CD14-positive monocyte (primary cell): ENCODE measurements around the gene ZFP62. TPM values are rescaled to one million over a fixed set of nuclear protein-coding genes. Genes with fewer than 3 reads are reported as not detected.

Source experiments
- DNase-seq, 3 donors: peaks; one replicate each; pipeline ENCODE4 v3.0.0-alpha.2; 2011 to 2022
- H2AFZ ChIP-seq: 2 replicates; pipeline ENCODE4 v1.6.0; 2012; ENCODE audit warnings: mild to moderate bottlenecking, low read depth, low read length, inconsistent platforms; ENCODE audit not compliant: insufficient read depth, poor library complexity, severe bottlenecking
- H3K27ac ChIP-seq, 2 donors: 1 replicate in 1 of 2; 2 replicates in 1 of 2; pipeline ENCODE4 v1.5.1; 2012 to 2013; ENCODE audit warnings: low read length in 2 of 2, control low read depth in 1 of 2, inconsistent platforms in 1 of 2, low read depth in 1 of 2, mild to moderate bottlenecking in 1 of 2
- H3K27me3 ChIP-seq, 2 donors: one replicate each; pipeline versions ENCODE4 v1.6.0 to v1.6.1; 2011 to 2013; ENCODE audit warnings: low read length in 2 of 2; ENCODE audit not compliant: control insufficient read depth in 2 of 2, insufficient read depth in 2 of 2
- H3K36me3 ChIP-seq, 2 donors: replicated peaks in 1 of 2; 1 replicate in 1 of 2; 2 replicates in 1 of 2; pipeline versions ENCODE4 v1.5.1 to v1.6.1; 2012 to 2013; ENCODE audit warnings: low read length in 2 of 2, control low read depth in 1 of 2, inconsistent platforms in 1 of 2, mild to moderate bottlenecking in 1 of 2; ENCODE audit not compliant: insufficient read depth in 2 of 2, control insufficient read depth in 1 of 2
- H3K4me1 ChIP-seq, 2 donors: 1 replicate in 1 of 2; 2 replicates in 1 of 2; pipeline versions ENCODE4 v1.5.1 to v1.6.1; 2012 to 2013; ENCODE audit warnings: low read length in 2 of 2, control low read depth in 1 of 2, inconsistent platforms in 1 of 2, mild to moderate bottlenecking in 1 of 2, moderate library complexity in 1 of 2; ENCODE audit not compliant: insufficient read depth in 2 of 2, control insufficient read depth in 1 of 2
- H3K4me2 ChIP-seq: replicated peaks from 2 replicates; pipeline ENCODE3; 2012; ENCODE audit warnings: low read length, moderate library complexity, mild to moderate bottlenecking; ENCODE audit not compliant: poor library complexity, severe bottlenecking; ENCODE audit errors: extremely low read depth
- H3K4me3 ChIP-seq, 3 experiments: fragments of 200-600 bp in 1 of 3; sonication (generic) in 1 of 3; replicated peaks in 1 of 3; 1 replicate in 2 of 3; 2 replicates in 1 of 3; pipeline ENCODE4 v1.5.1; 2011 to 2013; ENCODE audit warnings: low read length in 3 of 3, mild to moderate bottlenecking in 3 of 3, control low read depth in 2 of 3, low read depth in 2 of 3, inconsistent platforms in 1 of 3, moderate library complexity in 1 of 3
- H3K79me2 ChIP-seq: 2 replicates; pipeline ENCODE4 v1.6.0; 2012; ENCODE audit warnings: mild to moderate bottlenecking, control low read depth, inconsistent platforms, low read length, moderate library complexity; ENCODE audit not compliant: insufficient read depth
- H3K9ac ChIP-seq: 2 replicates; pipeline ENCODE4 v1.6.0; 2017; ENCODE audit warnings: low read length, mild to moderate bottlenecking; ENCODE audit not compliant: insufficient read depth, poor library complexity, severe bottlenecking
- H3K9me3 ChIP-seq, 2 donors: replicated peaks in 1 of 2; 1 replicate in 1 of 2; 2 replicates in 1 of 2; pipeline versions ENCODE4 v1.5.1 to v1.6.1; 2012 to 2013; ENCODE audit warnings: low read length in 2 of 2, control low read depth in 1 of 2; ENCODE audit not compliant: control insufficient read depth in 1 of 2, insufficient read depth in 1 of 2
- H4K20me1 ChIP-seq: 2 replicates; pipeline ENCODE4 v1.6.0; 2012; ENCODE audit warnings: mild to moderate bottlenecking, low read length, control low read depth, moderate library complexity; ENCODE audit not compliant: insufficient read depth
- H3K27ac Mint-ChIP-seq, 7 donors: one replicate each; pipeline ENCODE4 v1.8.0; 2020; ENCODE audit warnings: mild to moderate bottlenecking in 7 of 7, mixed read lengths in 7 of 7, moderate library complexity in 6 of 7, inconsistent platforms in 2 of 7
- H3K27me3 Mint-ChIP-seq, 3 donors: one replicate each; pipeline ENCODE4 v1.8.0; 2021 to 2022; ENCODE audit warnings: low read depth in 3 of 3, mild to moderate bottlenecking in 3 of 3, mixed read lengths in 3 of 3, moderate library complexity in 3 of 3, inconsistent platforms in 1 of 3
- H3K36me3 Mint-ChIP-seq, 2 donors: one replicate each; pipeline ENCODE4 v1.8.0; 2020; ENCODE audit warnings: mixed read lengths in 2 of 2, inconsistent platforms in 1 of 2, mild to moderate bottlenecking in 1 of 2
- H3K4me1 Mint-ChIP-seq: one replicate; pipeline ENCODE4 v1.8.0; 2020; ENCODE audit warnings: mild to moderate bottlenecking, mixed read lengths
- H3K4me3 Mint-ChIP-seq, 2 donors: one replicate each; pipeline ENCODE4 v1.8.0; 2020; ENCODE audit warnings: mild to moderate bottlenecking in 2 of 2, mixed read lengths in 2 of 2, moderate library complexity in 1 of 2
- H3K9me3 Mint-ChIP-seq, 7 donors: one replicate each; pipeline ENCODE4 v1.8.0; 2020 to 2022; ENCODE audit warnings: mixed read lengths in 7 of 7, mild to moderate bottlenecking in 6 of 7, moderate library complexity in 6 of 7, inconsistent platforms in 2 of 7
- CTCF ChIP-seq: fragments of 200-600 bp; IDR thresholded peaks from one replicate; pipeline ENCODE4 v1.8.0; 2022; ENCODE audit warnings: antibody characterized with exemption, mild to moderate bottlenecking
- WGBS: methylation state at CpG from one replicate; pipeline ENCODE4 v1.1.5; 2013; ENCODE audit warnings: missing lambda C conversion rate; ENCODE audit not compliant: insufficient coverage; 5-methylcytosine and 5-hydroxymethylcytosine counted together
- intact Hi-C, 2 donors: fragments of 100-400 bp; cut with micrococcal nuclease; formaldehyde crosslinking; loops; one replicate each; pipeline versions ENCODE4 v1.15.0 to v1.15.1; 2023
- polyA plus RNA-seq, 3 donors: library from polyadenylated mRNA; depleted of rRNA in 1 of 3; unstranded in 2 of 3; stranded (reverse) in 1 of 3; fragments of 300-500 nt in 2 of 3; fragments of >200 nt in 1 of 3; fragmentation: Illumina TruSeq in 2 of 3; gene quantifications; 1 replicate in 2 of 3; 2 replicates in 1 of 3; pipeline ENCODE4 v1.2.3, GENCODE V29; 2012 to 2021

The ZFP62 gene
- polyA plus RNA-seq, 3 donors: 4.1 to 7.1 (median 6.5) TPM

- Histone ChIP-seq H3K9ac (peak overlapping the region; percentile 94), H3K4me1 (peaks cover 82 to 88% of the 10 kb centered on the region in 2 donors), H2AFZ (no peak overlapping the region), H4K20me1 (peaks cover 35% of the 10 kb centered on the region), H3K79me2 (peaks cover 87% of the 10 kb centered on the region), H3K36me3 (peaks cover 25 to 32% of the 10 kb centered on the region in 2 donors), H3K27ac (peak overlapping the region; percentile 97 to 98), H3K27me3 (no peaks in the 10 kb centered on the region), H3K9me3 (no peaks in the 10 kb centered on the region), H3K4me3 (peak overlapping the region; percentile 51 to 98 (median 97)), H3K4me2 (peak overlapping the region; percentile 92)
- Mint-ChIP-seq H3K9me3 (no peaks in the 10 kb centered on the region), H3K27ac (peak overlapping the region; percentile 93 to 98 (median 96)), H3K36me3 (peaks cover 42 to 48% of the 10 kb centered on the region in 2 donors), H3K27me3 (peaks cover 0 to 2% (median 0%) of the 10 kb centered on the region in 3 donors), H3K4me1 (peaks cover 82% of the 10 kb centered on the region), H3K4me3 (peak overlapping the region; percentile 95 to 97)
- WGBS: 27% methylated on average over 16 of the region's 22 CpGs
- no peak for TF ChIP-seq CTCF
- intact Hi-C loops: loop anchor here (5.0 to 10.0 kb wide), 3 partner anchors 33 to 421 kb away; partner anchors contain the start of gene TRIM41 (in 2 of the 2)
- peak in 1 of 3 donors; percentile 4 for DNase-seq
These were observed 56.9 kb downstream of the ZFP62 start for GRCh38 chr5:180804129-180804618.

GRCh38 chr5:180803181-180804128 lies 57.6 kb downstream of the ZFP62 start:
- Mint-ChIP-seq H3K27ac (peak overlapping the region; percentile 94 to 98 (median 97)), H3K9me3 (no peaks in the 10 kb centered on the region), H3K4me3 (peak overlapping the region; percentile 95 to 97), H3K36me3 (peaks cover 45 to 46% of the 10 kb centered on the region in 2 donors), H3K27me3 (peaks cover 0 to 2% (median 0%) of the 10 kb centered on the region in 3 donors), H3K4me1 (peaks cover 82% of the 10 kb centered on the region)
- 0% methylated on average over 36 of the region's 41 CpGs for WGBS
- DNase-seq: peak; percentile 90 to 91 (median 91)
- H3K4me3 ChIP-seq: peak overlapping the region; percentile 51 to 98 (median 97)
- H3K36me3 ChIP-seq: peaks cover 25 to 39% of the 10 kb centered on the region in 2 donors
- peak overlapping the region; percentile 94 for H3K9ac ChIP-seq
- peaks cover 42% of the 10 kb centered on the region for H4K20me1 ChIP-seq
- no peak for TF ChIP-seq CTCF
- peaks cover 82 to 88% of the 10 kb centered on the region in 2 donors for H3K4me1 ChIP-seq
- peak overlapping the region; percentile 92 for H3K4me2 ChIP-seq
- intact Hi-C loops: loop anchor here (2.0 to 10.0 kb wide), 5 partner anchors 27 to 421 kb away; partner anchors contain the start of genes TRIM41 (in 2 of the 2) and ZFP62 (in 2 of the 2)
- H2AFZ ChIP-seq: peak overlapping the region; percentile 39
- H3K79me2 ChIP-seq: peaks cover 87% of the 10 kb centered on the region
- H3K27ac ChIP-seq: peak overlapping the region; percentile 97 to 98
- H3K9me3 ChIP-seq: no peaks in the 10 kb centered on the region
- H3K27me3 ChIP-seq: no peaks in the 10 kb centered on the region
